Esophagus muscularis mucosa (tissue), 4 donors: ENCODE results near the gene SEC24D. TPM values are rescaled to one million over a fixed set of nuclear protein-coding genes. Genes with fewer than 3 reads are reported as not detected.

Source experiments
- DNase-seq: peaks from one replicate; pipeline ENCODE4 v3.0.0-alpha.2; 2017; ENCODE audit errors: extremely low spot score
- H3K27ac ChIP-seq, 4 donors: fragments of 200-600 bp; sonication (generic); replicated peaks in 1 of 4; 1 replicate in 3 of 4; 2 replicates in 1 of 4; pipeline ENCODE4 v1.5.1; 2016 to 2019; ENCODE audit warnings: mild to moderate bottlenecking in 1 of 4
- H3K27me3 ChIP-seq, 4 donors: fragments of 200-600 bp; sonication (generic); one replicate each; pipeline versions ENCODE4 v1.5.1 to v1.6.0; 2016 to 2019
- H3K36me3 ChIP-seq, 4 donors: fragments of 200-600 bp; sonication (generic); one replicate each; pipeline ENCODE4 v1.5.1; 2016 to 2019
- H3K4me1 ChIP-seq, 4 donors: fragments of 200-600 bp; sonication (generic); one replicate each; pipeline ENCODE4 v1.5.1; 2016 to 2019
- H3K4me3 ChIP-seq, 4 donors: fragments of 200-600 bp; sonication (generic); 1 replicate in 2 of 4; 2 replicates in 2 of 4; pipeline ENCODE4 v1.5.1; 2016 to 2019; ENCODE audit warnings: mild to moderate bottlenecking in 4 of 4, moderate library complexity in 1 of 4
- H3K9me3 ChIP-seq, 4 donors: fragments of 200-600 bp; sonication (generic); 1 replicate in 3 of 4; 2 replicates in 1 of 4; pipeline ENCODE4 v1.5.1; 2016 to 2019
- CTCF ChIP-seq, 3 experiments: fragments of 200-600 bp in 2 of 3; fragments of 450-650 bp in 1 of 3; sonication (generic) in 2 of 3; IDR thresholded peaks; one replicate each; pipeline ENCODE4 v1.5.1; 2017 to 2019; ENCODE audit warnings: antibody characterized with exemption in 3 of 3, mild to moderate bottlenecking in 2 of 3, moderate library complexity in 1 of 3
- EP300 ChIP-seq: sonication (generic); formaldehyde crosslinking; IDR thresholded peaks from one replicate; pipeline ENCODE4 v1.6.1; 2017; ENCODE audit warnings: antibody characterized with exemption
- POLR2A ChIP-seq: fragments of 450-650 bp; IDR thresholded peaks from one replicate; pipeline ENCODE4 v1.6.1; 2017; ENCODE audit warnings: antibody characterized with exemption, moderate library complexity, mild to moderate bottlenecking, low read depth
- POLR2AphosphoS5 ChIP-seq, 2 donors: sonication (generic); formaldehyde crosslinking; IDR thresholded peaks; one replicate each; pipeline ENCODE4 v1.6.1; 2017; ENCODE audit warnings: antibody characterized with exemption in 2 of 2
- WGBS: methylation state at CpG from one replicate; pipeline ENCODE4 v1.1.5; 2018; 5-methylcytosine and 5-hydroxymethylcytosine counted together
- intact Hi-C: fragments of 100-400 bp; cut with DNase I; formaldehyde crosslinking; loops from one replicate; pipeline ENCODE4 v1.15.1; 2023
- total RNA-seq, 4 donors: library from RNA; depleted of rRNA; stranded (reverse); fragments of >200 nt; gene quantifications; one replicate each; pipeline versions ENCODE4 v1.1.0 to v1.2.1, GENCODE V29; 2016

Gene SEC24D
- total RNA-seq, 4 donors from 2014 or later, result 29.1 to 41.5 (median 37.0) TPM

DNA sequence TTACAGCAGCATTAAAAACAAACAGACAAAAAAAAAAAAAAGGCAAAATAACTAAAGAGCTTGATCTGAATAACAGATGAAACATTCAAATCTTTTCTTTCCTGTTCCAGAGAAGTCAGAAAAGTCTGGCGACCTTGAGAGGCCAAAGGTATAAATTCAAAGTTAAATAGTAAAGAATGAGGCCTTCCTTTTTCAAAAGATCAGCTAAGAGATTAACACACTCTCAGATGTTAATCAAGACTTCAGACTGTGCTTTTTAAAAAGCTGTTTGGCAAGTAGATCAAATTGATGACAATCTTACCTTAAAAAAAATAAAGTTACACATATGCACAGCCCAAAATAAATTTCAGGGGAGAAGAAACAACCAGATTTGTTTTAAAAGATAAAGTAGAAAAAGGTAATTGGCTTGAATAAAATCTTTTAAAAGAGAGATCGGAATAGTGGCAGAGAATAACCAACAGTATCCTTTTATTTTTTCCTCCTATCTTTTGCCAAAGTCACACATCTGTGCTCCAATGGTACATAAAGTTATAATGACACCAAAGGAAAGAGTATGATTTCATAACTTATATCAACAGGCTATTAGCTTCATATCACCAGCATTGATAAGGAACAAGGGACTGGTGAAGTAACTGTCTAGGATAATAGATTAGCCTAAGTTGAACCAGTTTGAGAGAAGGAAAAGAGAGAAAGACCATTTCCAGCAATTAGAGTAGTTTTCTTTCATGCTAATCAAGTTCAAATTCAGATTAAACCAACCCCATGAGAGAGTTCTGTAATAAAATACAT is 80.3 kb downstream of the SEC24D start:
- 80% methylated on average over 2 of the region's 2 CpGs for WGBS
- H3K4me1 ChIP-seq, result peaks cover 59 to 98% (median 97%) of the 10 kb centered on the region in 4 donors

GRCh38 chr4:118754890-118755289 is 81.0 kb downstream of the SEC24D start:
- 48% methylated on average over 2 of the region's 2 CpGs for whole genome bisulfite sequencing
- no peaks in the 10 kb centered on the region for H3K27me3 ChIP-seq
- DNase-seq, result no peak
- H3K9me3 ChIP-seq, result no peaks in the 10 kb centered on the region
- peak overlapping the region; percentile 76 to 91 (median 82) for H3K27ac ChIP-seq
- intact Hi-C loops, result no loop called here
- no peak overlapping the region for H3K4me3 ChIP-seq
- peaks cover 56 to 98% (median 96%) of the 10 kb centered on the region in 4 donors for H3K4me1 ChIP-seq
- peaks cover 0 to 17% (median 8%) of the 10 kb centered on the region in 4 donors for H3K36me3 ChIP-seq
- no peak for TF ChIP-seq POLR2A
- TF ChIP-seq POLR2AphosphoS5 (IDR thresholded peaks at IDR 0.05), result no peak
- no peak for TF ChIP-seq CTCF (IDR thresholded peaks at IDR 0.05)
- no peak for TF ChIP-seq EP300

More for the DNA sequence above, 80.3 kb downstream of the SEC24D start:
- Histone ChIP-seq H3K36me3 (peaks cover 0 to 10% (median 8%) of the 10 kb centered on the region in 4 donors), H3K9me3 (no peaks in the 10 kb centered on the region), H3K27me3 (no peaks in the 10 kb centered on the region), H3K4me3 (no peak overlapping the region), H3K27ac (peak overlapping the region; percentile 76 to 91 (median 82))
- DNase-seq, result no peak
- TF ChIP-seq CTCF (IDR thresholded peaks at IDR 0.05), result no peak
- TF ChIP-seq POLR2A, result no peak
- TF ChIP-seq POLR2AphosphoS5 (IDR thresholded peaks at IDR 0.05), result no peak
- TF ChIP-seq EP300, result no peak
- intact Hi-C loops, result no loop called here

GRCh38 chr4:118753685-118754084 is 82.2 kb downstream of the SEC24D start:
- intact Hi-C loops, result no loop called here
- Histone ChIP-seq H3K4me3 (no peak overlapping the region), H3K9me3 (no peaks in the 10 kb centered on the region), H3K27ac (peak overlapping the region; percentile 76 to 91 (median 82)), H3K27me3 (no peaks in the 10 kb centered on the region), H3K36me3 (peaks cover 0 to 17% (median 8%) of the 10 kb centered on the region in 4 donors), H3K4me1 (peaks cover 49 to 97% (median 89%) of the 10 kb centered on the region in 4 donors)
- DNase-seq, result no peak
- TF ChIP-seq EP300 (no peak), POLR2A (no peak), POLR2AphosphoS5 (IDR thresholded peaks at IDR 0.05) (no peak), CTCF (IDR thresholded peaks at IDR 0.05) (no peak)
- WGBS, result 65% methylated on average over 1 of the region's 1 CpG

GRCh38 chr4:118753096-118753495 is 82.8 kb downstream of the SEC24D start:
- H3K4me1 ChIP-seq, result peaks cover 48 to 95% (median 86%) of the 10 kb centered on the region in 4 donors
- no peak for TF ChIP-seq POLR2A
- no peak for TF ChIP-seq CTCF (IDR thresholded peaks at IDR 0.05)
- TF ChIP-seq EP300, result no peak
- no peak for TF ChIP-seq POLR2AphosphoS5 (IDR thresholded peaks at IDR 0.05)

More at GRCh38 chr4:118753096-118753495, 82.8 kb downstream of the SEC24D start:
- peaks cover 0 to 17% (median 8%) of the 10 kb centered on the region in 4 donors for H3K36me3 ChIP-seq
- no peak overlapping the region for H3K4me3 ChIP-seq
- no peaks in the 10 kb centered on the region for H3K9me3 ChIP-seq
- intact Hi-C loops, result no loop called here
- H3K27me3 ChIP-seq, result no peaks in the 10 kb centered on the region
- H3K27ac ChIP-seq, result peak overlapping the region; percentile 76 to 91 (median 82)
- DNase-seq, result no peak
